Islet precursor cell (in vitro differentiated cells): ENCODE results near the gene ADAMTS12.
A peak's percentile ranks its signal among the peaks of the same experiment; 100 is the strongest.

Source experiments
- DNase-seq: peaks from one replicate; pipeline ENCODE4 v3.0.0-alpha.2; 2018

The ADAMTS12 gene

GRCh38 chr5:33901156-33901555 is 9.4 kb upstream of the ADAMTS12 start:
- DNase-seq = no peak

- DNase-seq = no peak
Measured at GRCh38 chr5:33894566-33894965, 2.8 kb upstream of the ADAMTS12 start.

- DNase-seq = peak; percentile 84
Measured at GRCh38 chr5:33892620-33893137, 889 bp upstream of the ADAMTS12 start.

- DNase-seq = no peak
Measured at GRCh38 chr5:33891446-33891787, 373 bp downstream of the ADAMTS12 start.

GRCh38 chr5:33890131-33891032 is 1.4 kb downstream of the ADAMTS12 start:
- DNase-seq = peak; percentile 63

GRCh38 chr5:33888587-33888986 is 3.2 kb downstream of the ADAMTS12 start:
- DNase-seq = no peak

- no peak for DNase-seq
Measured at GRCh38 chr5:33887268-33887667, 4.5 kb downstream of the ADAMTS12 start.

GRCh38 chr5:33886283-33886682 is 5.5 kb downstream of the ADAMTS12 start:
- DNase-seq = no peak

GRCh38 chr5:33885679-33886078 is 6.1 kb downstream of the ADAMTS12 start:
- no peak for DNase-seq

GRCh38 chr5:33883482-33883881 is 8.3 kb downstream of the ADAMTS12 start:
- DNase-seq = no peak

- DNase-seq = no peak
Measured at GRCh38 chr5:33880319-33880718, 11.5 kb downstream of the ADAMTS12 start.

- no peak for DNase-seq
Measured at GRCh38 chr5:33877449-33877848, 14.3 kb downstream of the ADAMTS12 start.

GRCh38 chr5:33867241-33867640 is 24.5 kb downstream of the ADAMTS12 start:
- no peak for DNase-seq

GRCh38 chr5:33859177-33859576 is 32.6 kb downstream of the ADAMTS12 start:
- peak; percentile 61 for DNase-seq

- no peak for DNase-seq
Measured at GRCh38 chr5:33857037-33857436, 34.8 kb downstream of the ADAMTS12 start.

GRCh38 chr5:33855396-33855795 is 36.4 kb downstream of the ADAMTS12 start:
- no peak for DNase-seq

- DNase-seq = peak; percentile 89
Measured at GRCh38 chr5:33854733-33855151, 37.0 kb downstream of the ADAMTS12 start.

GRCh38 chr5:33852837-33853236 is 39.0 kb downstream of the ADAMTS12 start:
- no peak for DNase-seq

GRCh38 chr5:33852319-33852718 is 39.5 kb downstream of the ADAMTS12 start:
- no peak for DNase-seq

- DNase-seq = peak; percentile 83
Measured at GRCh38 chr5:33850100-33850594, 41.6 kb downstream of the ADAMTS12 start.

- no peak for DNase-seq
Measured at GRCh38 chr5:33848554-33848953, 43.2 kb downstream of the ADAMTS12 start.

- no peak for DNase-seq
Measured at GRCh38 chr5:33846851-33847250, 44.9 kb downstream of the ADAMTS12 start.

GRCh38 chr5:33843579-33843978 is 48.2 kb downstream of the ADAMTS12 start:
- no peak for DNase-seq

- no peak for DNase-seq
Measured at GRCh38 chr5:33842456-33842855, 49.3 kb downstream of the ADAMTS12 start.
